HepG2 (cell line): ENCODE measurements around the gene MRPL2. TPM values are rescaled to one million over a fixed set of nuclear protein-coding genes. Genes with fewer than 3 reads are reported as not detected.

Experiments used
- AGO1 ChIP-seq: fragments of 200-400 bp; formaldehyde crosslinking; IDR thresholded peaks from 2 replicates; pipeline ENCODE4 v1.6.1; 2017; ENCODE audit warnings: mild to moderate bottlenecking, low read depth, low read length, moderate library complexity; ENCODE audit not compliant: poor library complexity, severe bottlenecking
- ATF7 ChIP-seq, 2 experiments: fragments of 450-650 bp in 1 of 2; sonication (generic) in 1 of 2; formaldehyde crosslinking in 1 of 2; IDR thresholded peaks; 2 replicates each; pipeline versions ENCODE4 v1.4.0 to v1.6.1; 2016 to 2020; ENCODE audit warnings: antibody characterized with exemption in 1 of 2, mild to moderate bottlenecking in 1 of 2, missing genetic modification reagents in 1 of 2
- GTF2F1 ChIP-seq: fragments of 150-350 bp; IDR thresholded peaks from 2 replicates; pipeline ENCODE4 v1.6.1; 2014; ENCODE audit warnings: low read length
- HOXA9 ChIP-seq: sonication (generic); formaldehyde crosslinking; IDR thresholded peaks from 2 replicates; pipeline ENCODE4 v1.8.1; 2022; ENCODE audit warnings: missing genetic modification reagents, mild to moderate bottlenecking, moderate library complexity, borderline replicate concordance
- KLF16 ChIP-seq, 2 experiments: sonication (generic) in 1 of 2; formaldehyde crosslinking in 1 of 2; IDR thresholded peaks; 2 replicates each; pipeline versions ENCODE4 v1.6.1 to v1.8.0; 2016 to 2023; ENCODE audit warnings: missing genetic modification reagents in 2 of 2, missing compliant biosample characterization in 1 of 2
- MED1 ChIP-seq: sonication (generic); formaldehyde crosslinking; IDR thresholded peaks from 2 replicates; pipeline ENCODE4 v1.4.0; 2020; ENCODE audit warnings: missing genetic modification reagents
- PHF5A ChIP-seq: IDR thresholded peaks from one replicate; pipeline ENCODE4 v1.6.1; 2018; ENCODE audit warnings: low read depth, missing genetic modification reagents; ENCODE audit not compliant: unreplicated experiment
- TARDBP ChIP-seq: sonication (generic); formaldehyde crosslinking; IDR thresholded peaks from 2 replicates; pipeline ENCODE4 v1.8.0; 2022; ENCODE audit warnings: mild to moderate bottlenecking, missing genetic modification reagents
- ZMYM4 ChIP-seq: sonication (generic); formaldehyde crosslinking; IDR thresholded peaks from 2 replicates; pipeline ENCODE4 v1.8.1; 2023; ENCODE audit warnings: mild to moderate bottlenecking, missing genetic modification reagents
- ZNF274 ChIP-seq: sonication (generic); formaldehyde crosslinking; IDR thresholded peaks from 2 replicates; pipeline ENCODE4 v1.5.1; 2020; ENCODE audit warnings: mild to moderate bottlenecking, missing genetic modification reagents
- ZNF292 ChIP-seq: sonication (generic); formaldehyde crosslinking; IDR thresholded peaks from 2 replicates; pipeline ENCODE4 v1.8.1; 2022; ENCODE audit warnings: mild to moderate bottlenecking, low read depth, missing genetic modification reagents, borderline replicate concordance
- ZNF337 ChIP-seq: sonication (generic); formaldehyde crosslinking; IDR thresholded peaks from 2 replicates; pipeline ENCODE4 v1.5.1; 2020; ENCODE audit warnings: missing genetic modification reagents, low read depth, mild to moderate bottlenecking, borderline replicate concordance
- ZNF468 ChIP-seq: sonication (generic); formaldehyde crosslinking; IDR thresholded peaks from 2 replicates; pipeline ENCODE4 v1.8.0; 2022; ENCODE audit warnings: mild to moderate bottlenecking, moderate library complexity, missing genetic modification reagents
- ZNF564 ChIP-seq: sonication (generic); formaldehyde crosslinking; IDR thresholded peaks from 2 replicates; pipeline ENCODE4 v1.8.1; 2023; ENCODE audit warnings: mild to moderate bottlenecking, missing genetic modification reagents
- ZNF747 ChIP-seq: sonication (generic); formaldehyde crosslinking; IDR thresholded peaks from 2 replicates; pipeline ENCODE4 v1.8.1; 2023; ENCODE audit warnings: missing genetic modification reagents, mild to moderate bottlenecking, borderline replicate concordance
- polyA plus RNA-seq, 8 experiments: library from polyadenylated mRNA; depleted of rRNA in 3 of 8; stranded (reverse) in 7 of 8; unstranded in 1 of 8; fragments of >200 nt; fragmentation: Illumina TruSeq in 4 of 8; extraction: Trizol in 4 of 8; gene quantifications; 2 replicates each; pipeline versions ENCODE4 v1.2.1 to v1.2.3, GENCODE V29; 2011 to 2016; ENCODE audit warnings: low read depth in 4 of 8, missing spikeins in 1 of 8, mixed read lengths in 1 of 8; ENCODE audit not compliant: insufficient read depth in 1 of 8
- total RNA-seq, 5 experiments: library from RNA; depleted of rRNA; stranded (reverse); fragments of >200 nt; fragmentation: Illumina TruSeq; extraction: Trizol; gene quantifications; 2 replicates each; pipeline ENCODE4 v1.2.3, GENCODE V29; 2016; ENCODE audit warnings: low read depth in 1 of 5
- TF ChIP-seq, protein P1 (sequence below): sonication (generic); formaldehyde crosslinking; IDR thresholded peaks from 2 replicates; pipeline ENCODE4 v1.4.0; 2020; ENCODE audit warnings: missing genetic modification reagents, mild to moderate bottlenecking, borderline replicate concordance
- TF ChIP-seq, protein P2 (sequence below): sonication (generic); formaldehyde crosslinking; IDR thresholded peaks from 2 replicates; pipeline ENCODE4 v1.8.0; 2022; ENCODE audit warnings: mild to moderate bottlenecking, missing genetic modification reagents, borderline replicate concordance
- TF ChIP-seq, protein P3 (sequence below): sonication (generic); formaldehyde crosslinking; IDR thresholded peaks from 2 replicates; pipeline ENCODE4 v1.4.0; 2020; ENCODE audit warnings: missing genetic modification reagents
- TF ChIP-seq, protein P4 (sequence below): sonication (generic); formaldehyde crosslinking; IDR thresholded peaks from 2 replicates; pipeline ENCODE4 v1.5.0; 2020; ENCODE audit warnings: mild to moderate bottlenecking, missing genetic modification reagents, borderline replicate concordance
- TF ChIP-seq, protein P5 (sequence below): sonication (generic); formaldehyde crosslinking; IDR thresholded peaks from 2 replicates; pipeline ENCODE4 v1.5.1; 2020; ENCODE audit warnings: missing genetic modification reagents, mild to moderate bottlenecking, borderline replicate concordance

Gene MRPL2
- total and polyA plus RNA-seq, 2 of the 13 experiments (the other 11 are each of a cell fraction or from before 2014, with no cell fraction given) = 56.8 to 65.6 TPM

DNA sequence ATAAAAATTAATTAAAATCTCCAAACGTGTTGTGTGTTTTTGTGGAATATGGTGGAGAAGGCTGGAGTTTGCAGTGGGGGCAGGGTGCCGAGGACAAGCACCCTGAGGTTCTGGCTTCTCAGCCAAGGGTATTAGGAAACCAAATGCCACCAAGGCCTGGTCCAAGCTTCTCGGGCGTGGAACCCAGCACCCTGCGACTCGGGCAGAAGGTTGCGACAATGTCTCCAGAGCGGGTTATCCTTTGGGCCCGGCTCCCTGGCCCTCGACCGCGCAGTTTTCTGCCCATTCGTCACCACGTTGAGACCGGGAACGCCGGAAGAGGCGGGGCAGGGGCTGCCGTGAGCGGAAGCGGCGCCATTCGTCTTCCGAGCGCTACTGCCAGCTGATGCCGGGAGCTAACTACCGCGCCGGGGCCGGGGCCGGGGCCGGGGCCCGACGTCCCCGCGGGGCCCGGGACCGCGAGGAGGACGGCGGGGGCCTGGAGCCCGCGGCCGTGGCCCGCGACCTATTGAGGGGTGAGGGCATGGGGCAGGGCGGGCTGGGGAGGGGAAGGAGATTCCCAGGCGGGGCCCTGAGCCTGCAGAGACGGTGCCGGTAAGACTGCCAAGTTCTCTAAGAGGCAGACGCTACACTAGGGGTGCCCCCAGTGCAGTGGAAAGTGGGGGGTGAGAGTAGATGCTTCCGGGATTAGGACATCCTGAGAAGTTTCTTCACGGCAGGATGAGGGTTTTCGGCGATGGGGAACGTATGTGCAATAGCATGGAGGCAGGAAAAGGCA, 37.8 kb downstream of the MRPL2 start, which contains the start of gene RRP36 (continued):
- TF ChIP-seq, protein P1, sequence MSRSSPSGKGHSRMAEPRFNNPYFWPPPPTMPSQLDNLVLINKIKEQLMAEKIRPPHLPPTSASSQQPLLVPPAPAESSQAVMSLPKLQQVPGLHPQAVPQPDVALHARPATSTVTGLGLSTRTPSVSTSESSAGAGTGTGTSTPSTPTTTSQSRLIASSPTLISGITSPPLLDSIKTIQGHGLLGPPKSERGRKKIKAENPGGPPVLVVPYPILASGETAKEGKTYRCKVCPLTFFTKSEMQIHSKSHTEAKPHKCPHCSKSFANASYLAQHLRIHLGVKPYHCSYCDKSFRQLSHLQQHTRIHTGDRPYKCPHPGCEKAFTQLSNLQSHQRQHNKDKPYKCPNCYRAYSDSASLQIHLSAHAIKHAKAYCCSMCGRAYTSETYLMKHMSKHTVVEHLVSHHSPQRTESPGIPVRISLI (CRISPR knock-in tag) = no peak
- peak; percentile 82; the same call in 1 of the 2 replicates for TF ChIP-seq ZNF274 (CRISPR knock-in tag)
- TF ChIP-seq, protein P2, sequence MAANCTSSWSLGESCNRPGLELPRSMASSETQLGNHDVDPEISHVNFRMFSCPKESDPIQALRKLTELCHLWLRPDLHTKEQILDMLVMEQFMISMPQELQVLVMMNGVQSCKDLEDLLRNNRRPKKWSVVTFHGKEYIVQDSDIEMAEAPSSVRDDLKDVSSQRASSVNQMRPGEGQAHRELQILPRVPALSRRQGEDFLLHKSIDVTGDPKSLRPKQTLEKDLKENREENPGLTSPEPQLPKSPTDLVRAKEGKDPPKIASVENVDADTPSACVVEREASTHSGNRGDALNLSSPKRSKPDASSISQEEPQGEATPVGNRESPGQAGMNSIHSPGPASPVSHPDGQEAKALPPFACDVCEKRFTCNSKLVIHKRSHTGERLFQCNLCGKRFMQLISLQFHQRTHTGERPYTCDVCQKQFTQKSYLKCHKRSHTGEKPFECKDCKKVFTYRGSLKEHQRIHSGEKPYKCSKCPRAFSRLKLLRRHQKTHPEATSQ (CRISPR knock-in tag) = peak; percentile 57; the same call in 1 of the 2 replicates
- TF ChIP-seq, protein P3, sequence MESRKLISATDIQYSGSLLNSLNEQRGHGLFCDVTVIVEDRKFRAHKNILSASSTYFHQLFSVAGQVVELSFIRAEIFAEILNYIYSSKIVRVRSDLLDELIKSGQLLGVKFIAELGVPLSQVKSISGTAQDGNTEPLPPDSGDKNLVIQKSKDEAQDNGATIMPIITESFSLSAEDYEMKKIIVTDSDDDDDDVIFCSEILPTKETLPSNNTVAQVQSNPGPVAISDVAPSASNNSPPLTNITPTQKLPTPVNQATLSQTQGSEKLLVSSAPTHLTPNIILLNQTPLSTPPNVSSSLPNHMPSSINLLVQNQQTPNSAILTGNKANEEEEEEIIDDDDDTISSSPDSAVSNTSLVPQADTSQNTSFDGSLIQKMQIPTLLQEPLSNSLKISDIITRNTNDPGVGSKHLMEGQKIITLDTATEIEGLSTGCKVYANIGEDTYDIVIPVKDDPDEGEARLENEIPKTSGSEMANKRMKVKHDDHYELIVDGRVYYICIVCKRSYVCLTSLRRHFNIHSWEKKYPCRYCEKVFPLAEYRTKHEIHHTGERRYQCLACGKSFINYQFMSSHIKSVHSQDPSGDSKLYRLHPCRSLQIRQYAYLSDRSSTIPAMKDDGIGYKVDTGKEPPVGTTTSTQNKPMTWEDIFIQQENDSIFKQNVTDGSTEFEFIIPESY = no peak
- peak in 1 of 2 experiments; percentile 76; a peak in 1 of 4 replicates for TF ChIP-seq KLF16 (CRISPR knock-in tag; IDR thresholded peaks at IDR 0.05)
- TF ChIP-seq GTF2F1 = no peak
- TF ChIP-seq ZNF747 (CRISPR knock-in tag) = no peak
- TF ChIP-seq ATF7 (IDR thresholded peaks at IDR 0.05) = no peak
- no peak for TF ChIP-seq ATF7 (CRISPR knock-in tag; IDR thresholded peaks at IDR 0.05)
- TF ChIP-seq TARDBP (CRISPR knock-in tag) = no peak; the same call in 1 of the 2 replicates
- peak; percentile 61 for TF ChIP-seq ZMYM4 (CRISPR knock-in tag)
- peak; percentile 75 for TF ChIP-seq MED1 (CRISPR knock-in tag)
- TF ChIP-seq, protein P4, sequence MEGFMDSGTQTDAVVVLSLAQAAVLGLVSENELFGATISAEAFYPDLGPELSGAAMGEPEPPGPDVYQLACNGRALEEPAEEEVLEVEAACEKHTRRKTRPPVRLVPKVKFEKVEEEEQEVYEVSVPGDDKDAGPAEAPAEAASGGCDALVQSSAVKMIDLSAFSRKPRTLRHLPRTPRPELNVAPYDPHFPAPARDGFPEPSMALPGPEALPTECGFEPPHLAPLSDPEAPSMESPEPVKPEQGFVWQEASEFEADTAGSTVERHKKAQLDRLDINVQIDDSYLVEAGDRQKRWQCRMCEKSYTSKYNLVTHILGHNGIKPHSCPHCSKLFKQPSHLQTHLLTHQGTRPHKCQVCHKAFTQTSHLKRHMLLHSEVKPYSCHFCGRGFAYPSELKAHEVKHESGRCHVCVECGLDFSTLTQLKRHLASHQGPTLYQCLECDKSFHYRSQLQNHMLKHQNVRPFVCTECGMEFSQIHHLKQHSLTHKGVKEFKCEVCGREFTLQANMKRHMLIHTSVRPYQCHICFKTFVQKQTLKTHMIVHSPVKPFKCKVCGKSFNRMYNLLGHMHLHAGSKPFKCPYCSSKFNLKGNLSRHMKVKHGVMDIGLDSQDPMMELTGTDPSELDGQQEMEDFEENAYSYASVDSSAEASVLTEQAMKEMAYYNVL (CRISPR knock-in tag) = 0 out of 2 replicates have a peak, but pooled peaks have one; percentile 39
- TF ChIP-seq PHF5A (CRISPR knock-in tag) = peak; percentile 54
- no peak for TF ChIP-seq ZNF564 (CRISPR knock-in tag)
- TF ChIP-seq ZNF337 (CRISPR knock-in tag) = peak; percentile 75; the same call in 1 of the 2 replicates
- TF ChIP-seq, protein P5, sequence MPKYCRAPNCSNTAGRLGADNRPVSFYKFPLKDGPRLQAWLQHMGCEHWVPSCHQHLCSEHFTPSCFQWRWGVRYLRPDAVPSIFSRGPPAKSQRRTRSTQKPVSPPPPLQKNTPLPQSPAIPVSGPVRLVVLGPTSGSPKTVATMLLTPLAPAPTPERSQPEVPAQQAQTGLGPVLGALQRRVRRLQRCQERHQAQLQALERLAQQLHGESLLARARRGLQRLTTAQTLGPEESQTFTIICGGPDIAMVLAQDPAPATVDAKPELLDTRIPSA (CRISPR knock-in tag) = no peak
- peak; percentile 54; the same call in 1 of the 2 replicates for TF ChIP-seq HOXA9 (CRISPR knock-in tag)
- no peak for TF ChIP-seq ZNF292 (CRISPR knock-in tag)
- 0 out of 2 replicates have a peak, but pooled peaks have one; percentile 52 for TF ChIP-seq ZNF468
- TF ChIP-seq AGO1 = peak; percentile 96
